C4-2B (cell line): Measurements from ENCODE around the gene PDE8B.

ENCODE experiments used
- CTCF ChIP-seq: fragments of 450-650 bp; conservative IDR thresholded peaks from 2 replicates; pipeline ENCODE4 v1.5.1; 2017; ENCODE audit warnings: mild to moderate bottlenecking
- ZFX ChIP-seq: fragments of 450-650 bp; IDR thresholded peaks from 2 replicates; pipeline ENCODE4 v1.6.1; 2017

GRCh38 chr5:77213601-77214000, 3.1 kb downstream of the PDE8B start:
- TF ChIP-seq CTCF (no peak), ZFX (no peak)
